Measurements from ENCODE around the gene APBB1. TPM values are rescaled to one million over a fixed set of nuclear protein-coding genes. Genes with fewer than 3 reads are reported as not detected.
A peak's percentile ranks its signal among the peaks of the same experiment; 100 is the strongest.

The APBB1 gene
- total RNA-seq, 4 donors from 2014 or later, result 15.8 to 26.2 (median 17.2) TPM

DNA sequence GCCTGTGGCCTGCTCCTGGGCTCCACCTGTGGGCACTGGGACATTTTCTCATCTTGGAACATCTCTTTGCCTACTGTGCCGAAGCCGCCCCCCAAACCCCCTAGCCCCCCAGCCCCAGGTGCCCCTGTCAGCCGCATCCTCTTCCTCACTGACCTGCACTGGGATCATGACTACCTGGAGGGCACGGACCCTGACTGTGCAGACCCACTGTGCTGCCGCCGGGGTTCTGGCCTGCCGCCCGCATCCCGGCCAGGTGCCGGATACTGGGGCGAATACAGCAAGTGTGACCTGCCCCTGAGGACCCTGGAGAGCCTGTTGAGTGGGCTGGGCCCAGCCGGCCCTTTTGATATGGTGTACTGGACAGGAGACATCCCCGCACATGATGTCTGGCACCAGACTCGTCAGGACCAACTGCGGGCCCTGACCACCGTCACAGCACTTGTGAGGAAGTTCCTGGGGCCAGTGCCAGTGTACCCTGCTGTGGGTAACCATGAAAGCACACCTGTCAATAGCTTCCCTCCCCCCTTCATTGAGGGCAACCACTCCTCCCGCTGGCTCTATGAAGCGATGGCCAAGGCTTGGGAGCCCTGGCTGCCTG is 27.3 kb downstream of the APBB1 start:
- no peak for DNase-seq (ENCODE audit: low spot score in 2 of 2)
- peaks cover 24% of the 10 kb centered on the region for H3K4me1 ChIP-seq
- H3K9me3 ChIP-seq, result no peaks in the 10 kb centered on the region
- H3K4me3 ChIP-seq, result peak overlapping the region; percentile 79
- WGBS, result 99% methylated on average over 7 of the region's 18 CpGs
- no peak for TF ChIP-seq POLR2A (IDR thresholded peaks at IDR 0.05)
- H3K36me3 ChIP-seq, result peaks cover 9% of the 10 kb centered on the region
- no peak overlapping the region for H3K27ac ChIP-seq
- no peaks in the 10 kb centered on the region for H3K27me3 ChIP-seq

DNA sequence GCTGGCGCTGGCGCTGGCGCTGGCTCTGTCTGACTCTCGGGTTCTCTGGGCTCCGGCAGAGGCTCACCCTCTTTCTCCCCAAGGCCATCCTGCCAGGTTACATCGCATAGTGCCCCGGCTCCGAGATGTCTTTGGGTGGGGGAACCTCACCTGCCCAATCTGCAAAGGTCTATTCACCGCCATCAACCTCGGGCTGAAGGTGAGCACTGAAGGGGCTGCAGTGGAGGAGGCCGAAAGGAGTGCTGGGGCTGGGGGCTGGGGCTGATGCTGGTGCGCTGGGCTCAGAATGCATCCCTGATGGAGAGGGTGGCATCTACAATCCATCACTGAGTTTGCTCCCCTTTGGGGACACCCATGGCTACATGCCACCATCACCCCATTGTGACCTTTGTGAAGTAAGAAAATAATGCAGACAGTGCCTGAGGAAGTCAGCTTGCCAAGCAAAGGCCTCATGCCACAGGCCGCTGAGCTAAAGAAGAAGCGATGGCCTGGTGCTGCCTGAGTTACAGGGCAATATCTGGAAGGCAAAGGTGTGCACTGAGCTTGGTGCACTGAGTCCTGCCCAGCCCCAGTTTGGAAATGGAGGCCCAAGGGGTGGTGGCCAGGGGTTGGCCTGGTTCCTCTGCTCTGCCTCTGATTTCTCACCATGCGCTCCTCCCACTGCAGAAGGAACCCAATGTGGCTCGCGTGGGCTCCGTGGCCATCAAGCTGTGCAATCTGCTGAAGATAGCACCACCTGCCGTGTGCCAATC is 28.0 kb downstream of the APBB1 start:
- no peaks in the 10 kb centered on the region for H3K27me3 ChIP-seq
- DNase-seq (ENCODE audit: low spot score in 2 of 2), result no peak
- TF ChIP-seq EP300 (IDR thresholded peaks at IDR 0.05) (no peak), POLR2AphosphoS5 (IDR thresholded peaks at IDR 0.05) (no peak), POLR2A (IDR thresholded peaks at IDR 0.05) (no peak)
- TF ChIP-seq, protein P1, sequence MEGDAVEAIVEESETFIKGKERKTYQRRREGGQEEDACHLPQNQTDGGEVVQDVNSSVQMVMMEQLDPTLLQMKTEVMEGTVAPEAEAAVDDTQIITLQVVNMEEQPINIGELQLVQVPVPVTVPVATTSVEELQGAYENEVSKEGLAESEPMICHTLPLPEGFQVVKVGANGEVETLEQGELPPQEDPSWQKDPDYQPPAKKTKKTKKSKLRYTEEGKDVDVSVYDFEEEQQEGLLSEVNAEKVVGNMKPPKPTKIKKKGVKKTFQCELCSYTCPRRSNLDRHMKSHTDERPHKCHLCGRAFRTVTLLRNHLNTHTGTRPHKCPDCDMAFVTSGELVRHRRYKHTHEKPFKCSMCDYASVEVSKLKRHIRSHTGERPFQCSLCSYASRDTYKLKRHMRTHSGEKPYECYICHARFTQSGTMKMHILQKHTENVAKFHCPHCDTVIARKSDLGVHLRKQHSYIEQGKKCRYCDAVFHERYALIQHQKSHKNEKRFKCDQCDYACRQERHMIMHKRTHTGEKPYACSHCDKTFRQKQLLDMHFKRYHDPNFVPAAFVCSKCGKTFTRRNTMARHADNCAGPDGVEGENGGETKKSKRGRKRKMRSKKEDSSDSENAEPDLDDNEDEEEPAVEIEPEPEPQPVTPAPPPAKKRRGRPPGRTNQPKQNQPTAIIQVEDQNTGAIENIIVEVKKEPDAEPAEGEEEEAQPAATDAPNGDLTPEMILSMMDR (IDR thresholded peaks at IDR 0.05), result no peak
- peak overlapping the region; percentile 89 for H3K27ac ChIP-seq
- no peaks in the 10 kb centered on the region for H3K9me3 ChIP-seq
- 19% methylated on average over 10 of the region's 19 CpGs for WGBS
- peaks cover 24% of the 10 kb centered on the region for H3K4me1 ChIP-seq
- H3K36me3 ChIP-seq, result peaks cover 9% of the 10 kb centered on the region
- H3K4me3 ChIP-seq, result peak overlapping the region; percentile 79

DNA sequence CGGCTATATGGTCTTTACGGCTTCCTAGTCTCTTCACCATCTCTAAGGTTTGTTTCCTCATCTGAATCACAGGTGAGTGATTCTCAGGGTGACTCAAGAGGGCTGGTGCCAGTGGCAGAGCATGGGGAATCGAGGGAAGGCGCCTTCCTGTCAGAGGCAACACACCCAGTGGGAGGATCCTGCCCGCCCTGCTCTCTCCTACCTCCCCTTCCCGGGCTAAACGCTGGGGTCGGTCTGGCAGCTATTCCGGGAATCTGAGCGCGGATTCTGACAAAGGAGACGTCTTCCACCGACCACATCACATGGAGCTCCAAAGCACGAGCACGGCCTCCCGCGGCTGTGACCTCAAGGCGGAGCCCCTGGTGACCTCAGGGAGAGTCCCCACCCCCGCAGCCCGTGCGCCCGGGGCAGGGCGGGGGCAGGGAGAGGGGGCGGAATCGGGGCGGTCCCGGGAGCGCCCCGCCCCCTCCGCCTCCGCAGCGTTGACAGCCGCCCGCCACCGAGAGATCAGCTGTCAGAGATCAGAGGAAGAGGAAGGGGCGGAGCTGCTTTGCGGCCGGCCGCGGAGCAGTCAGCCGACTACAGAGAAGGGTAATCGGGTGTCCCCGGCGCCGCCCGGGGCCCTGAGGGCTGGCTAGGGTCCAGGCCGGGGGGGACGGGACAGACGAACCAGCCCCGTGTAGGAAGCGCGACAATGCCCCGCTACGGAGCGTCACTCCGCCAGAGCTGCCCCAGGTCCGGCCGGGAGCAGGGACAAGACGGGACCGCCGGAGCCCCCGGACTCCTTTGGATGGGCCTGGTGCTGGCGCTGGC is 28.8 kb downstream of the APBB1 start, which contains the start of gene SMPD1:
Gene SMPD1, plus strand, starts transcription at position 570 of the 813 bp plus-strand sequence. Its CDS starts 125 bp downstream, at position 695.
- peak; percentile 96 to 97 for DNase-seq (ENCODE audit: low spot score in 2 of 2)
- Histone ChIP-seq H3K27me3 (no peaks in the 10 kb centered on the region), H3K4me1 (peaks cover 24% of the 10 kb centered on the region), H3K9me3 (no peaks in the 10 kb centered on the region), H3K4me3 (peak within 1 kb of the TSS; percentile 79), H3K27ac (peak within 1 kb of the TSS; percentile 89), H3K36me3 (peaks cover 9% of the 10 kb centered on the region)
- WGBS, result under 1% methylated on average over 13 of the region's 63 CpGs
- TF ChIP-seq POLR2A (IDR thresholded peaks at IDR 0.05), result peak in 1 of 2 donors; percentile 63
- TF ChIP-seq, protein P1 (IDR thresholded peaks at IDR 0.05), result no peak

DNA sequence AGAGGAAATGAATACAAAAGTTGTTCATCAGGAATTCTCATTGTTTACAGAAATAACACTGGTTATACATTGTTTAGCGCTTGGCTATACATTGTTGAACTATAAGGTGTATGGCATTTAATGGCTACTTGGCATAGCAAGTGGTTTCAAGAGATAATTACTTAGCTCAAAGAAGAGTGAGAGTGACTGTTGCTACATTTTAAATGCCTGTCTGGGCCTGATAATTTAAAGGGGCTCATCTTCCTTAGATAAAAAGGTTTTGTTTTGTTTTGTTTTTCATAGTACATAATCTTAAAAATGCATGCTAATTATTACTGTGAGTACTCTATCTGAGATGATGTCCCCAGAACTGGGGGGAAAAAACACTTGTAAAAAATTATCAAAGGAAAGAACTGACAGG is 30.1 kb downstream of the APBB1 start:
- peaks cover 16% of the 10 kb centered on the region for H3K4me1 ChIP-seq
- H3K36me3 ChIP-seq, result peaks cover 3% of the 10 kb centered on the region
- H3K27ac ChIP-seq, result no peak overlapping the region
- no peaks in the 10 kb centered on the region for H3K9me3 ChIP-seq
- TF ChIP-seq, protein P1 (IDR thresholded peaks at IDR 0.05), result no peak
- TF ChIP-seq EP300 (IDR thresholded peaks at IDR 0.05), result no peak
- no peak for TF ChIP-seq POLR2A (IDR thresholded peaks at IDR 0.05)
- no peak for TF ChIP-seq POLR2AphosphoS5 (IDR thresholded peaks at IDR 0.05)
- DNase-seq (ENCODE audit: low spot score in 2 of 2), result no peak
- 86% methylated on average over 1 of the region's 1 CpG for WGBS
- H3K27me3 ChIP-seq, result no peaks in the 10 kb centered on the region
- H3K4me3 ChIP-seq, result no peak overlapping the region

DNA sequence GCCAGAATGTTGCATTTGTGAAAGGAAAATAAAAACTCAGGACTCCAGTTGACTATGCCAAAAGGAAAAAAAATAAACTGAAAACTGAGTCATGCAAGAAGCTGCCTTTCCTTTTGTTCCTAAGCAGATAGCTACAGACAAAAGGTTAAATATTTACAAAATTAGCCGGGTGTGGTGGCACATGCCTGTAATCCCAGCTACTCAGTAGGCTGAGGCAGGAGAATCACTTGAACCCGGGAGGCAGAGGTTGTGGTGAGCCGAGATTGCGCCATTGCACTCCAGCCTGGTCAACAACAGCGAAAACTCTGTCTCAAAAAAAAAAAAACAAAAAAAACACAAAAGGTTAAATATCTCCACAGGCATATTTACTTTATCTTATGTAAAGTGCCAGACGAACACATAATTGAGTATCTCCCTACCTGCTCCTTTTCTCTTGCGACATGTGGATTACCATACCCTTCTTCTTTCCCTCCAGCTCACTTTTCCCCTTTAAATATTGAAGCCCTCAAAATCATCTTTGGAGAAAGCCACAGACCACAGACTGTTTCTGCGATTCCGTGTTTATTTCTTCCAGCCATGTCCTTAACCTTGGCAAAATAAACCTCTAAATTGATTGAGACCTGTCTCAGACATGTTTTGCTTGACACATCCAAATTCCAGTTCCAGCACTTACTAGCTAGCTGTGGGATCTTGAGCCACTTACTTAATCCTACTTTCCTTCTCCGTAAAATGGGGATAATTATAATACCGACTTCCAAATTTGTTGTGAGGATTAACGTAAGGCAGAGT is 30.9 kb downstream of the APBB1 start:
- no peak overlapping the region for H3K27ac ChIP-seq
- WGBS, result 66% methylated on average over 12 of the region's 12 CpGs
- H3K4me1 ChIP-seq, result peaks cover 16% of the 10 kb centered on the region
- TF ChIP-seq EP300 (IDR thresholded peaks at IDR 0.05) (no peak), POLR2A (IDR thresholded peaks at IDR 0.05) (no peak), POLR2AphosphoS5 (IDR thresholded peaks at IDR 0.05) (no peak)
- TF ChIP-seq, protein P1 (IDR thresholded peaks at IDR 0.05), result no peak
- DNase-seq (ENCODE audit: low spot score in 2 of 2), result no peak
- H3K4me3 ChIP-seq, result no peak overlapping the region
- no peaks in the 10 kb centered on the region for H3K27me3 ChIP-seq
- H3K9me3 ChIP-seq, result no peaks in the 10 kb centered on the region
- H3K36me3 ChIP-seq, result no peaks in the 10 kb centered on the region

Data from suprapubic skin (tissue), 4 donors.